HepG2 (cell line): ENCODE data around the gene NEDD4L. TPM values are rescaled to one million over a fixed set of nuclear protein-coding genes. Genes with fewer than 3 reads are reported as not detected.
A peak's percentile ranks its signal among the peaks of the same experiment; 100 is the strongest.

Experiments
- ATAC-seq: fragments of 200-7000 bp; cut with Tn5 transposase; 3 replicates; pipeline ENCODE4 v1.9.1; 2020; ENCODE audit warnings: mild to moderate bottlenecking, moderate library complexity
- BruUV-seq: library from RNA; stranded (reverse); fragments of 400-500 nt; replicated peaks from 2 replicates; lab custom pipeline; 2021; lab: Mats Ljungman, UMichigan
- CTCF ChIA-PET: fragments of 300-600 bp; formaldehyde crosslinking; extraction: SDS; loops from one replicate; lab custom pipeline; 2021; ENCODE audit warnings: low total read pairs, inconsistent platforms, low intra/inter-chr PET ratio; lab: Yijun Ruan, JAX
- POLR2A ChIA-PET: fragments of 350-600 bp; sonication (Branson Sonifier 250); formaldehyde crosslinking; loops from one replicate; lab custom pipeline; 2020; ENCODE audit warnings: antibody characterized with exemption, inconsistent platforms; lab: Yijun Ruan, JAX
- DNase-seq: peaks from one replicate; pipeline ENCODE4 v3.0.0-alpha.2; 2015; ENCODE audit warnings: low spot score
- FAIRE-seq: peaks from 3 replicates; lab custom pipeline; 2011; peaks lifted over from hg19 to GRCh38; lab: Jason Lieb, UNC
- H2AFZ ChIP-seq: one replicate; pipeline ENCODE4 v1.6.1; 2011; ENCODE audit warnings: low read length, inconsistent platforms
- H3K27ac ChIP-seq: fragments of 300-600 bp; 3 replicates; pipeline ENCODE4 v1.8.0; 2011; ENCODE audit warnings: mixed run types, mild to moderate bottlenecking, mixed read lengths, low read length, inconsistent platforms; ENCODE audit not compliant: insufficient read depth; ENCODE audit errors: extremely low read length
- H3K27me3 ChIP-seq, 2 experiments: fragments of 200-600 bp in 1 of 2; 2 replicates in 1 of 2; 3 replicates in 1 of 2; pipeline versions ENCODE4 v1.6.0 to v1.8.0; 2011; ENCODE audit warnings: low read length in 2 of 2, mild to moderate bottlenecking in 2 of 2, moderate library complexity in 2 of 2, inconsistent platforms in 1 of 2; ENCODE audit not compliant: insufficient read depth in 2 of 2, control insufficient read depth in 1 of 2
- H3K36me3 ChIP-seq, 2 experiments: fragments of 200-600 bp in 1 of 2; replicated peaks in 1 of 2; 2 replicates in 1 of 2; 3 replicates in 1 of 2; pipeline versions ENCODE4 v1.5.1 to v1.8.0; 2011; ENCODE audit warnings: low read length in 2 of 2, inconsistent platforms in 1 of 2; ENCODE audit not compliant: insufficient read depth in 2 of 2, control insufficient read depth in 1 of 2
- H3K4me1 ChIP-seq: 2 replicates; pipeline ENCODE4 v1.5.1; 2012; ENCODE audit warnings: low read length, inconsistent platforms; ENCODE audit not compliant: insufficient read depth
- H3K4me2 ChIP-seq: 2 replicates; pipeline ENCODE4 v1.6.0; 2011; ENCODE audit warnings: low read depth, low read length, inconsistent platforms
- H3K4me3 ChIP-seq, 3 experiments: fragments of 200-600 bp in 1 of 3; sonication (generic), shearing (Covaris generic) in 1 of 3; replicated peaks in 1 of 3; 2 replicates each; pipeline ENCODE4 v1.5.1; 2011 to 2016; ENCODE audit warnings: low read length in 3 of 3, inconsistent platforms in 2 of 3, low read depth in 2 of 3, mild to moderate bottlenecking in 2 of 3, control low read depth in 1 of 3, mixed read lengths in 1 of 3; ENCODE audit not compliant: insufficient read depth in 1 of 3
- H3K79me2 ChIP-seq: one replicate; pipeline ENCODE4 v1.6.1; 2011; ENCODE audit warnings: low read length, inconsistent platforms; ENCODE audit not compliant: insufficient read depth
- H3K9ac ChIP-seq: 2 replicates; pipeline ENCODE4 v1.6.0; 2011; ENCODE audit warnings: mild to moderate bottlenecking, low read depth, low read length, inconsistent platforms; ENCODE audit not compliant: insufficient read depth
- H3K9me3 ChIP-seq: 2 replicates; pipeline ENCODE4 v1.5.1; 2012; ENCODE audit warnings: mild to moderate bottlenecking, low read length
- H4K20me1 ChIP-seq: 2 replicates; pipeline ENCODE4 v1.6.0; 2011; ENCODE audit warnings: inconsistent platforms, mild to moderate bottlenecking, low read length, moderate library complexity; ENCODE audit not compliant: insufficient read depth
- KLF6 ChIP-seq: IDR thresholded peaks from 2 replicates; pipeline ENCODE4 v1.8.0; 2016; ENCODE audit warnings: missing biosample characterization, missing genetic modification reagents
- RXRA ChIP-seq: sonication (generic); formaldehyde crosslinking; IDR thresholded peaks from 2 replicates; pipeline ENCODE4 v1.5.1; 2020; ENCODE audit warnings: missing genetic modification reagents
- TARDBP ChIP-seq: sonication (generic); formaldehyde crosslinking; IDR thresholded peaks from 2 replicates; pipeline ENCODE4 v1.8.0; 2022; ENCODE audit warnings: mild to moderate bottlenecking, missing genetic modification reagents
- WGBS: methylation state at CpG from one replicate; pipeline ENCODE4 v1.1.6; 2017; ENCODE audit warnings: low lambda C conversion rate; 5-methylcytosine and 5-hydroxymethylcytosine counted together
- in situ Hi-C: cut with HindIII; loops from 2 replicates; pipeline ENCODE4 v1.10.0; 2017; ENCODE audit warnings: low pct_unique_long_range_greater_than_20kb; ENCODE audit not compliant: extremely low pct_ligation_motif_present
- intact Hi-C: fragments of 100-400 bp; cut with micrococcal nuclease; formaldehyde crosslinking; loops from one replicate; pipeline ENCODE4 v1.10.0; 2022; ENCODE audit not compliant: unreplicated experiment
- polyA plus RNA-seq, 8 experiments: library from polyadenylated mRNA; depleted of rRNA in 3 of 8; stranded (reverse) in 7 of 8; unstranded in 1 of 8; fragments of >200 nt; fragmentation: Illumina TruSeq in 4 of 8; extraction: Trizol in 4 of 8; gene quantifications; 2 replicates each; pipeline versions ENCODE4 v1.2.1 to v1.2.3, GENCODE V29; 2011 to 2016; ENCODE audit warnings: low read depth in 4 of 8, missing spikeins in 1 of 8, mixed read lengths in 1 of 8; ENCODE audit not compliant: insufficient read depth in 1 of 8
- total RNA-seq, 5 experiments: library from RNA; depleted of rRNA; stranded (reverse); fragments of >200 nt; fragmentation: Illumina TruSeq; extraction: Trizol; gene quantifications; 2 replicates each; pipeline ENCODE4 v1.2.3, GENCODE V29; 2016; ENCODE audit warnings: low read depth in 1 of 5
- TF ChIP-seq, protein P1 (sequence below): sonication (generic); formaldehyde crosslinking; IDR thresholded peaks from 2 replicates; pipeline ENCODE4 v1.5.0; 2020; ENCODE audit warnings: missing genetic modification reagents
- TF ChIP-seq, protein P2 (sequence below), 2 experiments: fragments of 450-650 bp in 1 of 2; sonication (generic) in 1 of 2; formaldehyde crosslinking in 1 of 2; IDR thresholded peaks; 2 replicates each; pipeline versions ENCODE4 v1.6.1 to v1.8.0; 2016 to 2022; ENCODE audit warnings: antibody characterized with exemption in 1 of 2, mild to moderate bottlenecking in 1 of 2, missing genetic modification reagents in 1 of 2

Gene NEDD4L
- total and polyA plus RNA-seq, 2 of the 13 experiments (the other 11 are each of a cell fraction or from before 2014, with no cell fraction given): 168 to 390 TPM

DNA sequence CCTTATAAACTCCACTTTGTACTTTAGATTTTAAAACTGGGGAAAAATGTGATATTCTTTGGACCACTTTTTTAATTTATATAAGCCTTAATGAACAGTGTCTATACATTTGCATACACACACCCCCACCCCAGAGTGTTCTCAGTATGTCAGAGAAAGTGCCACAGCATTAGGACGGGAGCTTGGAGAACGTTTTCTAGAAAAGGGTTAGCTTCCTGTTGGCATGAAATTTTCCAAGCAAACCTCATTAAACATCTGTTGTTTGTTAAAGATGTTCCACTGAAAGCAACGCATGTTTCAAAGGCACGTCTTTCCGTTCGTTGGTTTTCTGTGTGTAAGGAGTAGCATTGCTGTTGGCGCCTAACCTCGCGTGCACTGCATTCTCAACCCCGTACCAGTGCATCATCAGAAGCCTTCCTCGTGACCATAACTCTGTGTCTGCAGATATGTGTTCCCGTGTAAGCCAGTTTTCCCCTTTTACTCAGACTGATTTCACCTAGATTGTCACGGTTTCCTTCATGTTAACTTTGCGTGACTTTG, 356.4 kb downstream of the NEDD4L start (continued):
- TF ChIP-seq, protein P1, sequence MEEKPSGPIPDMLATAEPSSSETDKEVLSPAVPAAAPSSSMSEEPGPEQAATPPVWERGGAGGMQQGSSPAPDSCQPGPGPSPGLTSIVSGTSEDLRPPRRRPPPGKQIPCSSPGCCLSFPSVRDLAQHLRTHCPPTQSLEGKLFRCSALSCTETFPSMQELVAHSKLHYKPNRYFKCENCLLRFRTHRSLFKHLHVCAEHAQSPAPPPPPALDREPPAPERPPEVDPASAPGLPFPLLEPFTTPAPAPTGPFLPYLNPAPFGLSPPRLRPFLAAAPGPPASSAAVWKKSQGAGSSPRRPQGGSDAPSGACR (CRISPR knock-in tag): no peak
- peak; percentile 23; the same call in 1 of the 2 replicates for TF ChIP-seq TARDBP (CRISPR knock-in tag)

DNA sequence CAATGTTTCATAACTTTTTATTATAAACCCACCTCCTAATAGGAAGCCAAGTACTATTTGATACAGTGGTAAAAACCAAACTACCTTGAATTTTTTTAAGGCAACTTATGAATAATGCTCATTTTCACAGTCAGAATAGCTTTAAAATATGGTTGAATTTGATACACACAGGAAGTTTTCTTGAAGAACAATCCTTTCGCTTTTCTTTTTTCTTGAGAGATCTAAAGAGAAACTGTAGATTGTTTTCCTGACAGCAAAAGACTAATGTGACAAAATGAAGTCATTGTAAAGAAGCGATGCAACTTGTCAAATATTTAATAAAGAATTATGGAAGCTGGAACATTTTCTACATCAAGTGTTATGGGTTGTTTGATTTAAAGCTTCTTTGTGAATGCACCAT, 357.2 kb downstream of the NEDD4L start:
- Histone ChIP-seq H3K4me3 (0 out of 6 replicates have a peak overlapping the region, but pooled peaks of 1 of the 3 experiments have one; percentile 5), H3K36me3 (peaks cover 2 to 15% of the 10 kb centered on the region in 2 experiments; a peak in 4 of 5 replicates), H3K4me1 (peaks cover 100% of the 10 kb centered on the region), H3K4me2 (peak overlapping the region; percentile 64; the same call in 1 of the 2 replicates), H3K27me3 (no peaks in the 10 kb centered on the region), H2AFZ (no peak overlapping the region), H3K27ac (peak overlapping the region; percentile 98), H3K9ac (peak overlapping the region; percentile 53; the same call in 1 of the 2 replicates), H3K79me2 (peaks cover 27% of the 10 kb centered on the region), H3K9me3 (no peaks in the 10 kb centered on the region), H4K20me1 (no peaks in the 10 kb centered on the region)
- DNase-seq: no peak
- intact Hi-C loops: loop anchor here (2.0 to 10.0 kb wide), 3 partner anchors 54 to 364 kb away; partner anchors contain the start of gene MALT1
- ATAC-seq: no peak
- TF ChIP-seq RXRA (CRISPR knock-in tag) (no peak), KLF6 (CRISPR knock-in tag) (0 out of 2 replicates have a peak, but pooled peaks have one; percentile 22)
- TF ChIP-seq, protein P2, sequence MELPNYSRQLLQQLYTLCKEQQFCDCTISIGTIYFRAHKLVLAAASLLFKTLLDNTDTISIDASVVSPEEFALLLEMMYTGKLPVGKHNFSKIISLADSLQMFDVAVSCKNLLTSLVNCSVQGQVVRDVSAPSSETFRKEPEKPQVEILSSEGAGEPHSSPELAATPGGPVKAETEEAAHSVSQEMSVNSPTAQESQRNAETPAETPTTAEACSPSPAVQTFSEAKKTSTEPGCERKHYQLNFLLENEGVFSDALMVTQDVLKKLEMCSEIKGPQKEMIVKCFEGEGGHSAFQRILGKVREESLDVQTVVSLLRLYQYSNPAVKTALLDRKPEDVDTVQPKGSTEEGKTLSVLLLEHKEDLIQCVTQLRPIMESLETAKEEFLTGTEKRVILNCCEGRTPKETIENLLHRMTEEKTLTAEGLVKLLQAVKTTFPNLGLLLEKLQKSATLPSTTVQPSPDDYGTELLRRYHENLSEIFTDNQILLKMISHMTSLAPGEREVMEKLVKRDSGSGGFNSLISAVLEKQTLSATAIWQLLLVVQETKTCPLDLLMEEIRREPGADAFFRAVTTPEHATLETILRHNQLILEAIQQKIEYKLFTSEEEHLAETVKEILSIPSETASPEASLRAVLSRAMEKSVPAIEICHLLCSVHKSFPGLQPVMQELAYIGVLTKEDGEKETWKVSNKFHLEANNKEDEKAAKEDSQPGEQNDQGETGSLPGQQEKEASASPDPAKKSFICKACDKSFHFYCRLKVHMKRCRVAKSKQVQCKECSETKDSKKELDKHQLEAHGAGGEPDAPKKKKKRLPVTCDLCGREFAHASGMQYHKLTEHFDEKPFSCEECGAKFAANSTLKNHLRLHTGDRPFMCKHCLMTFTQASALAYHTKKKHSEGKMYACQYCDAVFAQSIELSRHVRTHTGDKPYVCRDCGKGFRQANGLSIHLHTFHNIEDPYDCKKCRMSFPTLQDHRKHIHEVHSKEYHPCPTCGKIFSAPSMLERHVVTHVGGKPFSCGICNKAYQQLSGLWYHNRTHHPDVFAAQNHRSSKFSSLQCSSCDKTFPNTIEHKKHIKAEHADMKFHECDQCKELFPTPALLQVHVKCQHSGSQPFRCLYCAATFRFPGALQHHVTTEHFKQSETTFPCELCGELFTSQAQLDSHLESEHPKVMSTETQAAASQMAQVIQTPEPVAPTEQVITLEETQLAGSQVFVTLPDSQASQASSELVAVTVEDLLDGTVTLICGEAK (IDR thresholded peaks at IDR 0.05): no peak
- TF ChIP-seq, protein P2 (CRISPR knock-in tag; IDR thresholded peaks at IDR 0.05): no peak
- POLR2A ChIA-PET: interaction anchor here (1.3 to 9.1 kb wide), 4 partner anchors 9 to 89 kb away, joined by 3 to 181 read pairs (median 4); no protein-coding TSS in a partner anchor
- FAIRE-seq: no peak
- WGBS: 98% methylated on average over 2 of the region's 2 CpGs
- BruUV-seq: no TSS peak
- in situ Hi-C loops: no loop called here
- CTCF ChIA-PET: interaction anchor here (3.7 kb wide), 1 partner anchor 93 kb away, joined by 36 read pairs; no protein-coding TSS in a partner anchor
